Measurements from ENCODE around the gene RNU6-9. TPM values are rescaled to one million over a fixed set of nuclear protein-coding genes. Genes with fewer than 3 reads are reported as not detected.
A peak's percentile ranks its signal among the peaks of the same experiment; 100 is the strongest.

Gene RNU6-9
- total RNA-seq, 4 donors from 2014 or later = not detected

- Histone ChIP-seq H3K27ac (peak overlapping the region in 1 of 3 donors; percentile 36), H3K36me3 (peaks cover 10 to 16% of the 10 kb centered on the region in 2 donors), H3K27me3 (no peaks in the 10 kb centered on the region), H3K9me3 (no peaks in the 10 kb centered on the region), H3K4me3 (replicated peaks in 1 of 3) (no peak overlapping the region), H3K4me1 (peaks cover 0 to 4% of the 10 kb centered on the region in 2 donors)
- intact Hi-C loops (cut with DNase I) = no loop called here
- 92 to 97% methylated on average over 31 to 33 of the region's 34 CpGs for WGBS, 2 donors
- DNase-seq = no peak
- no peak for TF ChIP-seq CTCF (IDR thresholded peaks at IDR 0.05)
- no peak for TF ChIP-seq POLR2A (IDR thresholded peaks at IDR 0.05)
These were observed 24.6 kb upstream of the RNU6-9 start for GRCh38 chr19:868458-869244.

- no peak overlapping the region for H3K4me3 ChIP-seq (replicated peaks in 1 of 3)
- H3K4me1 ChIP-seq = peaks cover 0 to 4% of the 10 kb centered on the region in 2 donors
- 78 to 86% methylated on average over 23 to 25 of the region's 29 CpGs for WGBS, 2 donors
- intact Hi-C loops (cut with DNase I) = no loop called here
- H3K27ac ChIP-seq = peak overlapping the region in 1 of 3 donors; percentile 36
- peaks cover 14 to 19% of the 10 kb centered on the region in 2 donors for H3K36me3 ChIP-seq
- H3K27me3 ChIP-seq = no peaks in the 10 kb centered on the region
- H3K9me3 ChIP-seq = no peaks in the 10 kb centered on the region
- no peak for DNase-seq
- TF ChIP-seq CTCF (IDR thresholded peaks at IDR 0.05) (no peak), POLR2A (IDR thresholded peaks at IDR 0.05) (no peak)
These were observed 23.8 kb upstream of the RNU6-9 start for GRCh38 chr19:869245-870177.

GRCh38 chr19:870314-870713 lies 23.0 kb upstream of the RNU6-9 start:
- intact Hi-C loops (cut with DNase I) = no loop called here
- WGBS, 2 donors = 92 to 93% methylated on average over 7 to 8 of the region's 8 CpGs
- Histone ChIP-seq H3K4me3 (replicated peaks in 1 of 3) (no peak overlapping the region), H3K9me3 (no peaks in the 10 kb centered on the region), H3K27ac (peak overlapping the region in 1 of 3 donors; percentile 19), H3K36me3 (peaks cover 15 to 27% of the 10 kb centered on the region in 2 donors), H3K4me1 (peaks cover 0 to 4% of the 10 kb centered on the region in 2 donors), H3K27me3 (no peaks in the 10 kb centered on the region)
- no peak for DNase-seq
- no peak for TF ChIP-seq POLR2A (IDR thresholded peaks at IDR 0.05)
- TF ChIP-seq CTCF (IDR thresholded peaks at IDR 0.05) = no peak

- intact Hi-C loops (cut with DNase I) = no loop called here
- 73% methylated on average over 20 to 24 of the region's 28 CpGs for WGBS, 2 donors
- Histone ChIP-seq H3K27ac (no peak overlapping the region), H3K4me1 (peaks cover 0 to 4% of the 10 kb centered on the region in 2 donors), H3K9me3 (no peaks in the 10 kb centered on the region), H3K27me3 (no peaks in the 10 kb centered on the region), H3K36me3 (peaks cover 18 to 29% of the 10 kb centered on the region in 2 donors), H3K4me3 (replicated peaks in 1 of 3) (no peak overlapping the region)
- TF ChIP-seq POLR2A (IDR thresholded peaks at IDR 0.05) = no peak
- no peak for TF ChIP-seq CTCF (IDR thresholded peaks at IDR 0.05)
- DNase-seq = peak; percentile 78 to 86
These were observed 22.3 kb upstream of the RNU6-9 start for GRCh38 chr19:870963-871401.
